Activated CD4-positive, alpha-beta T cell treated with anti-CD3 and anti-CD28 coated beads, Interleukin-2, amount 10 ng/mL, durations not matched to agents 7 days and 5 days (primary cell): ENCODE measurements around the gene SELENOW. TPM values are rescaled to one million over a fixed set of nuclear protein-coding genes. Genes with fewer than 3 reads are reported as not detected.

Source experiments
- CTCF ChIA-PET: fragments of 350-600 bp; sonication (Branson Sonifier 250); formaldehyde crosslinking; loops from one replicate; lab custom pipeline; 2021; ENCODE audit warnings: antibody characterized with exemption; lab: Charles Lee
- POLR2A ChIA-PET: fragments of 350-600 bp; sonication (Branson Sonifier 250); formaldehyde crosslinking; loops from one replicate; lab custom pipeline; 2021; ENCODE audit warnings: antibody characterized with exemption; lab: Charles Lee
- DNase-seq: peaks from one replicate; pipeline ENCODE4 v3.0.0-alpha.2; 2020
- H3K27ac Mint-ChIP-seq: one replicate; pipeline ENCODE4 v1.8.0; 2021; ENCODE audit warnings: mild to moderate bottlenecking, moderate library complexity, mixed read lengths
- H3K27me3 Mint-ChIP-seq: one replicate; pipeline ENCODE4 v1.8.0; 2021; ENCODE audit warnings: mixed read lengths
- H3K36me3 Mint-ChIP-seq: one replicate; pipeline ENCODE4 v1.8.0; 2021; ENCODE audit warnings: low read depth, mixed read lengths
- H3K4me1 Mint-ChIP-seq: one replicate; pipeline ENCODE4 v1.8.0; 2021; ENCODE audit warnings: mixed read lengths
- H3K4me3 Mint-ChIP-seq: one replicate; pipeline ENCODE4 v1.8.0; 2021; ENCODE audit warnings: mild to moderate bottlenecking, moderate library complexity, mixed read lengths
- H3K9me3 Mint-ChIP-seq: one replicate; pipeline ENCODE4 v1.8.0; 2021; ENCODE audit warnings: mixed read lengths
- total RNA-seq, 2 experiments: library from RNA; stranded (reverse); gene quantifications; one replicate each; pipeline ENCODE4 v1.2.3, GENCODE V29; 2021

Gene SELENOW
- total RNA-seq, 2 experiments from 2014 or later: 118 to 125 TPM

- no peak overlapping the region for H3K4me3 Mint-ChIP-seq
- DNase-seq: no peak
- ChIA-PET CTCF (no interaction called here), POLR2A (no interaction called here)
- no peaks in the 10 kb centered on the region for H3K9me3 Mint-ChIP-seq
- H3K27ac Mint-ChIP-seq: no peak overlapping the region
- no peaks in the 10 kb centered on the region for H3K36me3 Mint-ChIP-seq
- peaks cover 3% of the 10 kb centered on the region for H3K4me1 Mint-ChIP-seq
- H3K27me3 Mint-ChIP-seq: peaks cover 38% of the 10 kb centered on the region
Measured at GRCh38 chr19:47819858-47820257, 41.4 kb downstream of the SELENOW start.

GRCh38 chr19:47820410-47820809 lies 41.9 kb downstream of the SELENOW start:
- no peaks in the 10 kb centered on the region for H3K9me3 Mint-ChIP-seq
- H3K27ac Mint-ChIP-seq: no peak overlapping the region
- H3K4me1 Mint-ChIP-seq: peaks cover 3% of the 10 kb centered on the region
- DNase-seq: no peak
- H3K4me3 Mint-ChIP-seq: no peak overlapping the region
- POLR2A ChIA-PET: no interaction called here
- CTCF ChIA-PET: interaction anchor here (0.6 kb wide), 1 partner anchor 434 kb away, joined by 3 read pairs; no protein-coding TSS in a partner anchor
- no peaks in the 10 kb centered on the region for H3K36me3 Mint-ChIP-seq
- peaks cover 38% of the 10 kb centered on the region for H3K27me3 Mint-ChIP-seq

GRCh38 chr19:47821460-47822020 lies 43.0 kb downstream of the SELENOW start, which contains the start of gene CRX:
TSS of gene CRX (plus strand) at chr19:47821937. CDS start at chr19:47834444, 12,507 bp downstream.
- no peaks in the 10 kb centered on the region for H3K36me3 Mint-ChIP-seq
- H3K27me3 Mint-ChIP-seq: peaks cover 38% of the 10 kb centered on the region
- no peak within 1 kb of the TSS for H3K4me3 Mint-ChIP-seq
- no peak within 1 kb of the TSS for H3K27ac Mint-ChIP-seq
- peaks cover 3% of the 10 kb centered on the region for H3K4me1 Mint-ChIP-seq
- no peaks in the 10 kb centered on the region for H3K9me3 Mint-ChIP-seq
- DNase-seq: no peak
- ChIA-PET POLR2A (no interaction called here), CTCF (no interaction called here)

- Mint-ChIP-seq H3K27me3 (peaks cover 25% of the 10 kb centered on the region), H3K4me1 (peaks cover 3% of the 10 kb centered on the region), H3K4me3 (no peak overlapping the region), H3K27ac (no peak overlapping the region), H3K36me3 (no peaks in the 10 kb centered on the region), H3K9me3 (no peaks in the 10 kb centered on the region)
- no peak for DNase-seq
- POLR2A ChIA-PET: no interaction called here
- CTCF ChIA-PET: no interaction called here
Measured at GRCh38 chr19:47824396-47824795, 45.9 kb downstream of the SELENOW start.

- Mint-ChIP-seq H3K27ac (no peak overlapping the region), H3K36me3 (no peaks in the 10 kb centered on the region), H3K9me3 (no peaks in the 10 kb centered on the region), H3K4me3 (no peak overlapping the region), H3K27me3 (peaks cover 5% of the 10 kb centered on the region), H3K4me1 (no peaks in the 10 kb centered on the region)
- ChIA-PET CTCF (no interaction called here), POLR2A (no interaction called here)
- DNase-seq: no peak
Measured at GRCh38 chr19:47826800-47827199, 48.3 kb downstream of the SELENOW start.

GRCh38 chr19:47832723-47833122 lies 54.2 kb downstream of the SELENOW start:
- Mint-ChIP-seq H3K4me3 (no peak overlapping the region), H3K27me3 (no peaks in the 10 kb centered on the region), H3K4me1 (no peaks in the 10 kb centered on the region), H3K9me3 (no peaks in the 10 kb centered on the region), H3K36me3 (no peaks in the 10 kb centered on the region), H3K27ac (no peak overlapping the region)
- POLR2A ChIA-PET: no interaction called here
- DNase-seq: no peak
- CTCF ChIA-PET: no interaction called here

Other genes starting within 250 kb of the SELENOW start
- gene ZNF541, start 205.6 kb upstream of the SELENOW start, total RNA-seq: under 1 TPM; 0.35 to 0.40 TPM
- 10 to 100 TPM; 23.3 to 25.5 TPM for gene BICRA, start 169.6 kb upstream of the SELENOW start, total RNA-seq
- not detected for gene EHD2, start 65.3 kb upstream of the SELENOW start, total RNA-seq
- gene NOP53, start 33.2 kb upstream of the SELENOW start, total RNA-seq: 100 to 1,000 TPM; 368 to 402 TPM
- gene TPRX1, start 25.8 kb downstream of the SELENOW start, total RNA-seq: not detected
- gene CRX, start 43.2 kb downstream of the SELENOW start, total RNA-seq: not detected
- not detected for gene TPRX2, start 80.5 kb downstream of the SELENOW start, total RNA-seq
- gene SULT2A1, start 107.6 kb downstream of the SELENOW start, total RNA-seq: not detected
- gene BSPH1, start 213.5 kb downstream of the SELENOW start, total RNA-seq: not detected
- not detected for gene ELSPBP1, start 215.9 kb downstream of the SELENOW start, total RNA-seq